Testis (tissue), 3 donors: ENCODE results near the gene ATXN1L. TPM values are rescaled to one million over a fixed set of nuclear protein-coding genes. Genes with fewer than 3 reads are reported as not detected.
"Not testable (repeated sequence)": the region's sequence is repeated elsewhere in the genome, so short reads cannot be mapped to it uniquely, and the experiment has no call there.

Experiments
- DNase-seq: peaks from one replicate; pipeline ENCODE4 v3.0.0-alpha.2; 2019
- H3K27ac ChIP-seq, 2 donors: fragments of 200-600 bp; sonication (generic); one replicate each; pipeline ENCODE4 v1.5.1; 2019
- H3K27me3 ChIP-seq: fragments of 200-600 bp; sonication (generic); one replicate; pipeline ENCODE4 v1.5.1; 2019
- H3K36me3 ChIP-seq: fragments of 200-600 bp; sonication (generic); one replicate; pipeline ENCODE4 v1.5.1; 2017; ENCODE audit warnings: low read depth; ENCODE audit errors: missing control alignments
- H3K4me1 ChIP-seq: fragments of 200-600 bp; sonication (generic); one replicate; pipeline ENCODE4 v1.5.1; 2019
- H3K4me3 ChIP-seq, 2 donors: fragments of 200-600 bp; sonication (generic); one replicate each; pipeline ENCODE4 v1.5.1; 2017 to 2019
- H3K9me3 ChIP-seq: fragments of 200-600 bp; sonication (generic); one replicate; pipeline ENCODE4 v1.5.1; 2017
- POLR2A ChIP-seq: fragments of 450-650 bp; IDR thresholded peaks from one replicate; pipeline ENCODE4 v1.6.1; 2017; ENCODE audit warnings: antibody characterized with exemption, mild to moderate bottlenecking, moderate library complexity
- WGBS, 2 donors: methylation state at CpG; one replicate each; pipeline ENCODE4 v1.1.5; 2018; 5-methylcytosine and 5-hydroxymethylcytosine counted together
- intact Hi-C: fragments of 100-400 bp; cut with DNase I; formaldehyde crosslinking; loops from one replicate; pipeline ENCODE4 v1.15.1; 2023; ENCODE audit warnings: low total_unique reads
- polyA plus RNA-seq: library from polyadenylated mRNA; stranded (reverse); fragments of 350-450 nt; fragmentation: Illumina TruSeq; extraction: RNeasy Lipid Tissue Mini Kit (QIAGEN cat#74804); gene quantifications from one replicate; pipeline ENCODE4 v1.2.3, GENCODE V29; 2014; ENCODE audit warnings: low read depth, low replicate concordance; ENCODE audit not compliant: insufficient read depth
- total RNA-seq, 2 donors: library from RNA; depleted of rRNA; stranded (reverse); fragments of >200 nt; gene quantifications; one replicate each; pipeline ENCODE4 v1.2.3, GENCODE V29; 2016
- TF ChIP-seq, protein P1 (sequence below), 3 experiments: fragments of 450-650 bp in 2 of 3; fragments of 200-600 bp in 1 of 3; sonication (generic) in 1 of 3; IDR thresholded peaks; one replicate each; pipeline ENCODE4 v1.5.1; 2016 to 2019; ENCODE audit warnings: antibody characterized with exemption in 3 of 3, mild to moderate bottlenecking in 2 of 3, moderate library complexity in 1 of 3

The ATXN1L gene
- total and polyA plus RNA-seq, 3 donors from 2014 or later: 36.1 to 39.3 (median 36.8) TPM

DNA sequence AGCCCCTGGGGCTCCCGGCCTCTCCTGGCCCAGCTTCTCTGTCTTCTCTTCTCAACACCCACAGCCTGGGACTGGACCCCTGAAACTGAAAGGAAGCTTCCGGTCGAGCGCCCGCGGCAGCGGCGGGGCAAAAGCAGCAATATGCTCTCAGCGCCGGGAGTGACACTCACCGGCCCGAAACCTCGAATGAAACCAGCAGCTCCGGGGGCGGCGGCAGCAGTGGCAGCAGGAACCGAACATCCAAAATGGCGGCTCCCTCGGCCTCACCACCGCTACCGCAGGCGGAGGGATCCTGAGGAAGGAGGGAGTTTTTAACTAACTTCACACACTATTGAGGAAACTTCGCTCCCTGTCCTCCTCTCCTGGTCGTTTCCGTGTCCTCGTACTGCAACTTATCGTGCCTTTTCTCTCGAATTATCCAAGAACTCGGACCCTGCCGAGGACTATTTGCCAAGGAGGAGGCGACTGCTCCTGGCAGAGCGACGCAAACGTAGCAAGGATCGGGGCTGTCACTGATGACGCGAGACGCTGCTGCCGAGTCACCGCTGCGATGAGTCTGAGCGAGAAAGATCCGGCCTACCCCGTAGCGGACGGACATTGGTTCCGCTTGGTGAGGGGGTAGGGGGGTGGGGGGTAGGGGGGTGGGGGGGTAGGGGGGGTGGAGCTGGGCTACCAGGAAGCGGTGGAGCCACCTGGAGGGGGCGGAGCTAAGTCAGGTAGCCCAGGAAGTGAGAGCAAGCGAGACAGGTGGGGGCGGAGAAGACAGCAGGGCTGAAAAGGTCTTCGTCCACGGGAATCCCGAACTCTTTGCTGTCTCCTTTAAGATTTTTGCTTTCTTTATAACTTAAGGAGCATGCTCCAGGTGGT is 37.0 kb upstream of the ATXN1L start, which contains the start of gene AP1G1:
Gene AP1G1, minus strand, starts transcription at position 242 of the 867 bp plus-strand sequence. CDS start 19,355 bp downstream, outside the sequence.
- intact Hi-C loops: no loop called here
- peaks cover 15% of the 10 kb centered on the region for H3K4me1 ChIP-seq
- peak; percentile 99 for DNase-seq
- no peaks in the 10 kb centered on the region for H3K36me3 ChIP-seq
- TF ChIP-seq POLR2A: no peak
- TF ChIP-seq, protein P1, sequence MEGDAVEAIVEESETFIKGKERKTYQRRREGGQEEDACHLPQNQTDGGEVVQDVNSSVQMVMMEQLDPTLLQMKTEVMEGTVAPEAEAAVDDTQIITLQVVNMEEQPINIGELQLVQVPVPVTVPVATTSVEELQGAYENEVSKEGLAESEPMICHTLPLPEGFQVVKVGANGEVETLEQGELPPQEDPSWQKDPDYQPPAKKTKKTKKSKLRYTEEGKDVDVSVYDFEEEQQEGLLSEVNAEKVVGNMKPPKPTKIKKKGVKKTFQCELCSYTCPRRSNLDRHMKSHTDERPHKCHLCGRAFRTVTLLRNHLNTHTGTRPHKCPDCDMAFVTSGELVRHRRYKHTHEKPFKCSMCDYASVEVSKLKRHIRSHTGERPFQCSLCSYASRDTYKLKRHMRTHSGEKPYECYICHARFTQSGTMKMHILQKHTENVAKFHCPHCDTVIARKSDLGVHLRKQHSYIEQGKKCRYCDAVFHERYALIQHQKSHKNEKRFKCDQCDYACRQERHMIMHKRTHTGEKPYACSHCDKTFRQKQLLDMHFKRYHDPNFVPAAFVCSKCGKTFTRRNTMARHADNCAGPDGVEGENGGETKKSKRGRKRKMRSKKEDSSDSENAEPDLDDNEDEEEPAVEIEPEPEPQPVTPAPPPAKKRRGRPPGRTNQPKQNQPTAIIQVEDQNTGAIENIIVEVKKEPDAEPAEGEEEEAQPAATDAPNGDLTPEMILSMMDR (IDR thresholded peaks at IDR 0.05): no peak
- 0 to 1% methylated on average over 46 to 54 of the region's 54 CpGs for WGBS, 2 donors
- H3K27ac ChIP-seq: peak within 1 kb of the TSS; percentile 96 to 99
- H3K27me3 ChIP-seq: no peaks in the 10 kb centered on the region
- H3K4me3 ChIP-seq: peak within 1 kb of the TSS; percentile 86 to 98
- no peaks in the 10 kb centered on the region for H3K9me3 ChIP-seq

DNA sequence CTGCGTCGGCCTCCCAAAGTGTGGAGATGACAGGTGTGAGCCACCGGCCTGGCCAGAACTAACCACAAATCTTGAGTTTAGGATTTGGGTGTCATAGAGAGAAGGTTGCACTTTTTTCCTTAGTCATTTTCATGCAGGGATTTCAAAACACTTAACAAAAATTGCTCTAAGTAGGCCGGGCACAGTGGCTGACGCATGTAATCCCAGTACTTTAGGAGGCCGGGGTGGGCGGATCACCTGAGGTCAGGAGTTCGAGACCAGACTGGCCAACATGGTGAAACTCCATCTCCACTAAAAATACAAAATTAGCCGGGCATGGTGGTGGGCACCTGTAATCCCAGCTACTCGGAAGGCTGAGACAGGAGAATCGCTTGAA is 35.6 kb upstream of the ATXN1L start:
- H3K9me3 ChIP-seq, DNase-seq, intact Hi-C loops, H3K4me3 ChIP-seq, H3K27me3 ChIP-seq, H3K36me3 ChIP-seq: not testable (repeated sequence)
- Histone ChIP-seq H3K27ac (peak overlapping the region in 1 of 2 donors; percentile 99), H3K4me1 (peaks cover 15% of the 10 kb centered on the region)
- WGBS, 2 donors: 77 to 85% methylated on average over 11 of the region's 11 CpGs

DNA sequence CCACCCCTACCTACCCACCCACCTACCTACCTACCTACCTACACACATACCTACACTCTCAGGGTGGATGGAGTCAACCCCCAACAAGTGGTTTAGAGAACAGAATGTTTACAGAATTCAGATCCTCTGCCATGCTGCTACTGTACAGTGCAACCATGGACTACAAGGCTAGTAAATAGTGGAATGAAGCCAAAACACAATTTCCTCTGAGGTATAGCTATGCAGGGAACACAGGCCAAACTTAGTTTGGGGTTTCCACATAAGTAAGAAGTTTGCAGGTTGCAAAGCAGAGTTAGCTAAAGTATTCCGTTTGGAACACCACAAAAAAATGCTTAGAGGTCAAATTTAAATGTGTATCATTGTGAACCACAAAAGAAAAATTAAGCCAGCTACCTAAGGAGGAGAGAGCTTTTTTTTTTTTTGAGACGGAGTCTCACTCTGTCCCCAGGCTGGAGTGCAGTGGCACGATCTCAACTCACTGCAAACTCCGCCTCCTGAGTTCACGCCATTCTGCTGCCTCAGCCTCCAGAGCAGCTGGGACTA is 34.4 kb upstream of the ATXN1L start:
- H3K9me3 ChIP-seq: no peaks in the 10 kb centered on the region
- H3K4me1 ChIP-seq: peaks cover 10% of the 10 kb centered on the region
- intact Hi-C loops: no loop called here
- H3K4me3 ChIP-seq: no peak overlapping the region
- WGBS, 2 donors: 84 to 90% methylated on average over 5 of the region's 5 CpGs
- TF ChIP-seq POLR2A: no peak
- TF ChIP-seq, protein P1 (IDR thresholded peaks at IDR 0.05): no peak
- no peaks in the 10 kb centered on the region for H3K36me3 ChIP-seq
- H3K27ac ChIP-seq: no peak overlapping the region
- no peaks in the 10 kb centered on the region for H3K27me3 ChIP-seq
- no peak for DNase-seq

DNA sequence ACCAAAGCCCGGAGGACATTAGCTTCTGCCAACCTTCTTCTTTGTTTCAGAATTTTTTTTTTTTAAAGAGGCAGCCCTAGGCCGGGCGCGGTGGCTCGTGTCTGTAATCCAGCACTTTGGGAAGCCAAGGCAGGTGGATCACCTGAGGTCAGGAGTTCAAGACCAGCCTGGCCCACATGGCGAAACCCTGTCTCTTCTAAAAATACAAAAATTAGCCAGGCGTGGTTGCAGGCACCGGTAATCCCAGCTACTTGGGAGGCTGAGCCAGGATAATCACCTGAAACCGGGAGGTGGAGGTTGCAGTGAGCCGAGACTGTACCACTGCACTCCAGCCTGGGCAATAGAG is 28.6 kb upstream of the ATXN1L start:
- H3K27me3 ChIP-seq, H3K9me3 ChIP-seq, H3K4me3 ChIP-seq, H3K4me1 ChIP-seq, intact Hi-C loops, H3K36me3 ChIP-seq, DNase-seq: not testable (repeated sequence)
- peak overlapping the region; percentile 68 to 80 for H3K27ac ChIP-seq
- WGBS, 2 donors: 80 to 86% methylated on average over 10 of the region's 10 CpGs

DNA sequence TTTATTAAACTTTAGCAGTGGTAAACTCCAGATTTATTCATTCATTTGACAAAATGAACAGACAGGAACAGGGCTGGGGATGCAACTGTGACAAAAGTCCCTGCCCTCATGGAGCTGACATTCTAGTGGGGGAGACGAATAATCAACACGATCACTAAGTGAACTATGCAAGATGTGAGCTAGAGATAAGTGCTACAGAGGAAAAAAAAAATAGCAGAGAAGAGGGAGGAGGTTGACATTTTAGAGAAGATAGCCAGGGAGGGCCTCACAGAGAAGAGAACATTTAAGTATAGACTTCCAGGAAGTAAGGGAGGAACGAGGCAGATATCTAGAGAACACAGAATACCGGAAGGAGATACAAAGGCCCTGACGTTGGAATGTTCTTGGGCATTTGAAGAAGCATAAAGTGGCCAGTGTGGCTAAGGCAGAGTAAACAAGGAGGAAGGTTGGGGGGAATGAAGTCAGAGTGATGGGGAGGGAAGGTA is 19.2 kb upstream of the ATXN1L start:
- intact Hi-C loops: no loop called here
- Histone ChIP-seq H3K36me3 (no peaks in the 10 kb centered on the region), H3K27ac (no peak overlapping the region), H3K4me1 (no peaks in the 10 kb centered on the region), H3K4me3 (no peak overlapping the region), H3K9me3 (no peaks in the 10 kb centered on the region), H3K27me3 (no peaks in the 10 kb centered on the region)
- WGBS, 2 donors: 51 to 53% methylated on average over 5 of the region's 5 CpGs
- no peak for DNase-seq
- no peak for TF ChIP-seq POLR2A
- TF ChIP-seq, protein P1 (IDR thresholded peaks at IDR 0.05): no peak
